HG03045 (cell line): Measurements from ENCODE around the gene AIRE.

ENCODE experiments used
- ATAC-seq: cut with Tn5 transposase; IDR thresholded peaks from one replicate; pipeline ENCODE4 v1.9.1; 2021; ENCODE audit warnings: mild to moderate bottlenecking, moderate library complexity; ENCODE audit not compliant: unreplicated experiment

Gene AIRE

DNA sequence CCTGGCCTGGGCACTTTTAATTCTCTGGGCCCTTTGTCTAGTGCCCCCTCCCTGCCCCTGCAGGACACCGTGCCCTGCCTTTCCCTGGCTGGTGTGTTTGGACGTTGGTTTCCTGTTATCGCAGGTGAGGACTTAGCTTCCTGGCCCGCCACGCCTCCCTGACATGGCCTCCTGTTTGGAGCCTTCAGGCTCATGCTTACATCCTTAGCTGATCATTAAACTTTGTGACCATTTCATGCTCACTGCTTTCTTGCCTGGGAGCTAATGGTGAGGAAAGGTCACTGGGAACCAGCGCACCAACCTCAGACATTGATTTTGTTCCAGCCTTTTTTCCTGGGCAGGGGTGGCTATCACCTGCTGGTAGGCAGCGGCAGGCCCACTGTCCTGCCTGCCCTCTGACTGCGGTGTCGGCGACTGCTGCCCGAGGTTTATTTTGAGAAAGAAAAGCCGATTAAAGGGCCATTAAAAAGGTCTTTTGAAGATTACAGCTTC lies 17.9 kb downstream of the AIRE start:
- ATAC-seq, result no peak

DNA sequence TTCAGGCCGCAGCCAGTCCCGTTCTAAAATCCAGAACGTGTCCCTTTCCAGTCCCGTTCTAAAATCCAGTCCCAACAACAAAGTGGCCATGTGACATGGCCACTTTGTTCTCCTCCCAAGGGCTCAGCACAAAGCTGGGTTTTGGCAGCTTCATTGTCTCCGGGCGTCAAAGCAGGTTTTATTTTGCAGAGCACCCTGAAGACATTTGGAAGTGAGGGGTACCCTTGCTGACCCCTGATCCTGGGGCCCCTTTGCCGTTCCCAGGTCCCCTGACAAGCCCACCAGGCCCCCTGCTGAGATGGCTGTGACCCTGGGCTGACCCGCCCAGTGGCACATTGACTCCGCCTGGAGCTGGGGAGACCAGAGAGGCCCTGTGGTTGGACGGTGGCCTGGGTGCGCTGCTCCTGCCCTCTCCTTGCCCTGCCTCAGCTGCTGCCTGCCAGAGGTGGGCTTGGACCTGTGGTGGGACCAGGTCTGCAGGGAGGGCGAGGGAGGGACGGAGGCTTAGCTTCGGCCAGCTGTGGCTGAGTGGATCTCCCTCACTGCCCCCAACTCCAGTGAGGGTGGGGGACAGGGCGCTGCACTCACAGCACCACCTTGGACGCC lies 18.4 kb downstream of the AIRE start:
- ATAC-seq, result no peak

DNA sequence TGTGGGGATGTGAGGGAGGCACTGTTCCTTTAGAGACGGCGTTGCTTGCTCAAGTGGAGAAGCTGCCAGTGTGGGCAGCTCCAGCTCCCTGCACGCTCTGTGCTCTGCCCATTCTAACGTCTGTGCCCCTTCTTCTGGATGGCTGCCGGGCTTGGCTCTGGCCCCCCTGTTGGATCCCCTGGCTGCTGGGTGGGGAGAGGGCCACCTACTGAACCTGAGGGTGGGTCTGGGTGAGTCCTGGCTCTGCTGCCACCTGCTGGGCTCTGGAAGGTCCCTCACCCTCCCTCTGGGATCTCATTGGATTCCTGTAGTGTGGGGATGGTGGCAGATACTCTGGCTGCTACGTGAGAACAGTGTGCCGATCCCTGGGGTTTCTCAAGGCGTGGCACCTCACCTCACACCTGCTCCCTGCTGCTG lies 19.2 kb downstream of the AIRE start:
- no peak for ATAC-seq

DNA sequence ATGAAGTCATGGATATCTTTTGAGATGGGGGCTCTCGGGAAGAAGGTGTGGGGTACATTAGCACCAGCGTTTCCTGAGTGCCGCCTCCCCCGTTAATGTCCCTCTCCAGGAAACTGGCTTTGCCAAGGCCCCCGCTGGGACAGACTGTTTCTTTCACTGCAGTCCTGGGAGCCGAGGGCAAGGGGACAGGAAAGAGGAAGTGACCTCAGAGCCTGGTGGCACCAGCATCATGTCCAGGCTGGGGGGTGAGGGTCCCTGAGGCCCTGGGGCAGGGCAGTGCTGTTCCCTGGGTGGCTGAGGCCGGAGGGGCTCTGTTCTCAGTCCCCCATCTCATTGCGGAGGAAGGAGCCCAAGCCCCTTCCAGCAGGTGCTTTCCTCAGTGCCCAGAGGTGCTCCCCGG lies 20.0 kb downstream of the AIRE start:
- no peak for ATAC-seq

DNA sequence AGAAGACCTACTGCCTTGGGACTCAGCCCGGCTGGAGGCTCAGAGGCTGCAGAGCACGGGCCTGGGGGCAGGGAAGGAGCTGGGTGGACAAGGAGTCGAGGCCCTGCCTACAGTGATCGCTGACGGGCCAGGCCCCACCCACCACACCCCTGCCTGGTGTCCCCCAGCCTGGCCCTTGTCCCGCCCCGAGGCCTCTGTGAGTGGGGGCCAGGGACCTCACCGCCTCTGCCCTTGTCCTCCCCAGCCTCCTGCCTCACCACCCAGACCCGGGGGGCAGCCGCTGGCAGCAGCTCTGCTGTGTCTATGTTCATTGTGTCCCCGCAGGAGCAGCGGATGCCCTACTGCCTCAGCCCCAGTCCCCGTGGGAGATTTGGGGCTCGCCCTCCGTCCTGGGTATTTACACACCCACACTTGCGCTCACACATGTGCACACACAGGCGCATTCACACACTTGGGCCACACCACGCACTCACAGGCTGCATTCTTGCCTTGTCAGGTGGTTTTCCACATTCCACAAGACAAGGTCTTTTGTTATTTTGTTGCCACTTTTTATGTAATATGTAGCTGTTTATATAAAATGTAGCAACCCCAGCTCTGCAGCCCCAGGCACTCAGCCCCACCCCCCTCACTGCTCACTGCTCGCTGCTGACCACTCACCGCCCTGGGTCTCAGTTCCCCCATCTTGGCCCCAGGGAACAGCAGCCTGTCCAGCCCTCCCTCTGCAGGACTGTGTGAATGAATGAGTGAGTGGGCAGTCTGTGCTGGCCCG lies 21.4 kb downstream of the AIRE start:
- no peak for ATAC-seq

DNA sequence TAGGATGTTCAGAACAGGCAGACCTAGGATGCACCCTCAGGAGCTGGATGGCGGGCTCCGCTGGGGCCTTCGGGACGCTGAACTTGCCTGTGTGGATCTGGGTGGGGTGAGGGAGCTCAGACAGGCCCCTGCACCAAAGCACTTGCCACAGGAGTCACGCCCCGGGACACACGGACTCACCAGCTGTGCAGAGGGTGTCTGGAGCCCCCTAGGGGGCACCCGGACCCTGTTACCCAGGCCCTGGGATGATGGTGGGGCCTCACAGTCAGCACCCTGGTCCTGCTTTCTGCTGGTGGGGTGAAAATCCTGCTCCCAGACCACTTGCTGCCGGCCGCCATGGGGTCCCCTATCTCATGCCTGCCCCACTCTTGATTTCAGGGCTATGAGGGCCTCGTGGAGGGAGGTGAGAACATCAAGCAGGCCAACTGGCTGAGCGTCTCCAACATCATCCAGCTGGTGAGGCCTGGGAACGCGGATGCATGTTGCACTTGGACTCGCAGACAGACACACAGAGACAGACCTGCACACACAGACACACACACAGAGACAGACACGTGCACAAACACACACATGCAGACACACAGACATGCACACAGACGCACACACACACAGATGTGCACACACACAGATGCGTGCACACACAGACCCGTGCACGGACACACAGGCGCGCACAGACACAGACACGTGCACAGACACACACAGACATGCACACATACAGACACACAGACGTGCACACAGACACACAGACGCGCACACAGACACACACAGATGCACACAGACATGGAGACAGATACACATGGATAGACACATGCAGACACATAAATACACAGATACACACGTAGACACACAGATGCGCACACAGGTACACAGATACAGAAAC lies 25.2 kb downstream of the AIRE start:
- no peak for ATAC-seq

DNA sequence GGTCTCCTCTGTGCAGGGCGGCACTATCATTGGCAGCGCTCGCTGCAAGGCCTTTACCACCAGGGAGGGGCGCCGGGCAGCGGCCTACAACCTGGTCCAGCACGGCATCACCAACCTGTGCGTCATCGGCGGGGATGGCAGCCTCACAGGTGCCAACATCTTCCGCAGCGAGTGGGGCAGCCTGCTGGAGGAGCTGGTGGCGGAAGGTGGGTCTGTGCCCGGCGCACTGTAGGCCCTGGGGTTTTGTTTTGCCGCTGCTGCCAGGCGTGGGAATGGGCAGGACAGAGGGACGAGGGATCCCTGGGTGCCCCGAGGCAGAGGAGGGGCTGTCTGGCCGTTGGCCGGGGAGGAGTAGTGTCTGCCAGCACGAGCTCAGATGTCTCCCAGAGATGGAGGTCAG lies 26.4 kb downstream of the AIRE start:
- no peak for ATAC-seq

DNA sequence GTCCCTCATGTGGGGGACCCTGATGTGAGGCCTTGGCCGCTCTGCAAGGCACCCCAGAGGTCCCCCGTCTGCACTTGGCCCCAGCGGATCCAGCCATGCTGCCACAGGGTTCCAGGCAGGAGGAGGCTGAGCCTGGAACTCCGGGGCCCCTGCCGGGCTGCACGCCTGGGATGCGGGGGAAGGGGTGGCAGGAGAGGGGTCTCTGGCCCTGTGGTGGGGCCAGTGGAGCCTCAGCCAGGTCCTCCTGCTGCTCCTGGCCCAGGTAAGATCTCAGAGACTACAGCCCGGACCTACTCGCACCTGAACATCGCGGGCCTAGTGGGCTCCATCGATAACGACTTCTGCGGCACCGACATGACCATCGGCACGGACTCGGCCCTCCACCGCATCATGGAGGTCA lies 27.0 kb downstream of the AIRE start:
- no peak for ATAC-seq

DNA sequence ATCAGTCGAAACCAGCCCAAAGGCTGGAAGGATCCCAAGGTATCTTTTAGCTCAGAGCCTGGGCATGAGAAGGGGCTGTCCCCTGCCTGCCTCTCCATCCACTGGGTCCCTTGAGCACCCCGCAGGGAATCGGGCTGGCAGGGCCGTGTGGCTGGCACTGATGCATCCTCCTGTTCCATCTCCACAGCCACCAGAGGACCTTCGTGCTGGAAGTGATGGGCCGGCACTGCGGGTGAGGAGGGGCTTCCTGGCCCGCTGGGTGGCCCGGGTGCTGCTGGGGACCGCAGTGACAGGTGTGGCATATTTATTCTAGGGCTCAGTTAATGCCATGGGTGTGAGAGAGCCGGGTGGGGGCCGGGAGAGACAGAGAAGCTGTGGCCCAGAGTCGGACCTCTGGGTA lies 27.8 kb downstream of the AIRE start:
- no peak for ATAC-seq

DNA sequence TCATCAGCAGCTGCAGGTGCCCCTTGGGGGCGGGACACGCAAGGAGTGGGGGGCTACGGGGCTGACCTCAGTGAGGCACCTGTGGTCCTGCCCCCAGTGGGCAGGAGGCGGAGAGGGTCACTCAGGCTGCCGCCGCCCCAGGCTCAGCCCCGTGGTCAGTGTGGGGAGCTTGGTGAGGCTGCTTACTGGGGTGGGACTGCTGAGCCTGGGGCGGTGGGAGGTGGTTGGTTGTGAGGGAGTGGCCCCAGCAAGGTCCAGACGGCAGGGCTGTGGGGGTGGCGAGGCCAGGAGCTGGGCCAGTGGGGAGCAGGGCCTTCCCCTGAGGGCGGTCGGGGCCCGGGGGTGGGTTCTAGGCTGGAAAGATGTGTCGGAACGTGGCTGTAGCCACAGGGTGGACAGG lies 28.5 kb downstream of the AIRE start:
- no peak for ATAC-seq

DNA sequence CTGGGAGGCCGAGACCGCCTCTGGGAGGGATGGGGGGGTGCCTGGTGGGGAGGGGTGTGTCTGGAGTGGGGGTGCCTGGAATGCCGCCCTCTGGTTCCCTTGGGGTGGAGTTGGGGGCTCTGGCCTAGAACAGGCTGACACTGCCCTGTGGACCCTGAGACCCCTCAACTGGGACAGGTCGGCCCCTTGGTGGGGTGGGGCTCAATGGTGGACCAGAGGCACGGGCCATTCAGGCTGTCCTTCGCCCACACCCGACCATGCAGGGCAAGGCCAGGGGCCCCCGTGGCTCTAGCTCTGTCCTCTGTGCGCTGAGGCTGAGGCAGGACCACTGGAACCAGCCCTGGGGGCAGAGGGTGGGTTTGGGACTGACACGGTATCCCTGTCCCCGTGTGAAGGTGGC lies 28.9 kb downstream of the AIRE start:
- no peak for ATAC-seq

DNA sequence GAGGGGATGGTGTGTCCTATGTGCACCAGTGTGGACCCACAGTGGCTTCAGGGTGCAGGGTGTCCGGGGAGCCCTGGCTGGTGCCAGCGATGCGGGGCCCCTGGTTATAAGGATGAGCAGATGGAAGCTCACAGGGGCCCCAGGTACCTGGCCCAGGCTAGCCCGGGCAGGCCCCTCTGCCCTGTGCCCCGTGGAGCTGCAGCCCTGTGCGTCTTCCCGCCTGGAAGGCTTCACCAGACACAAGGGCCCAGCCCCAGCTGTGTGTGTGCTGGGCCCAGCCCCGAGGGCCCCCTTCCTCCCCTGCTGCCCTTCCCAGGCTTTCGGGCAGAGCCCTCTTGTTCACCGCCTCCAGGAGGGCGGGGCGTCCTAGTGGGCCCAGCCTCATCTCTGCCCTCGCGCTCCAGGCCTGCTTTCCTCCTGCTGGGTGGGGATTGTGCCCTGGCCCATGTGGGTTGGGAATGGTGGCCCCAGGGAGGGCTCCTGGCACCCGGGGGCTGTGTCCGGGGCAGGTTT lies 30.1 kb downstream of the AIRE start:
- no peak for ATAC-seq

DNA sequence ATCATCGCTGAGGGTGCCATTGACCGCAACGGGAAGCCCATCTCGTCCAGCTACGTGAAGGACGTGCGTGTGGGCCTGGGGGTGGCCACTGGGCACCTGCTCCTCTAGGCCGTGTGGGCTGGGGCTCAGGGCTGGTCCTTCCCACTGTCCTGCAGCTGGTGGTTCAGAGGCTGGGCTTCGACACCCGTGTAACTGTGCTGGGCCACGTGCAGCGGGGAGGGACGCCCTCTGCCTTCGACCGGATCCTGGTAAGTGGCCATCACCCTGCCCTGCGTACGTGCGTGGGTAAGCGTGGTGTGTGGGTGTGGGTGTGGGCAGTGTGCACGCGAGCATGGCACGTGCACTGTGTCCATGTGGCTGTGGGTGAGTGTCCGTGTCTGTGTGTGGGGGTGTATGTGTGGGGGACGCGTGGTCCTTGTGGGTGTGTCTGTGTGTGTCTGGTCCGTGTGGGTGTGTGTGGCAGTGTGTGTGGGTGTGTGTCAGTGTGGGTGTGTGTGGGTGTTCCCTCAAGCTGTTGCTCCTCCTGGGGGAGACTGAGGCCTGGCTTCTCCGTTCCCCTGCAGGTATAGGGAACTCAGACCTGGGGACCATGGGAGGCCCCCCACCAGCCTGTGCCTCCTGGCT lies 30.7 kb downstream of the AIRE start:
- no peak for ATAC-seq

DNA sequence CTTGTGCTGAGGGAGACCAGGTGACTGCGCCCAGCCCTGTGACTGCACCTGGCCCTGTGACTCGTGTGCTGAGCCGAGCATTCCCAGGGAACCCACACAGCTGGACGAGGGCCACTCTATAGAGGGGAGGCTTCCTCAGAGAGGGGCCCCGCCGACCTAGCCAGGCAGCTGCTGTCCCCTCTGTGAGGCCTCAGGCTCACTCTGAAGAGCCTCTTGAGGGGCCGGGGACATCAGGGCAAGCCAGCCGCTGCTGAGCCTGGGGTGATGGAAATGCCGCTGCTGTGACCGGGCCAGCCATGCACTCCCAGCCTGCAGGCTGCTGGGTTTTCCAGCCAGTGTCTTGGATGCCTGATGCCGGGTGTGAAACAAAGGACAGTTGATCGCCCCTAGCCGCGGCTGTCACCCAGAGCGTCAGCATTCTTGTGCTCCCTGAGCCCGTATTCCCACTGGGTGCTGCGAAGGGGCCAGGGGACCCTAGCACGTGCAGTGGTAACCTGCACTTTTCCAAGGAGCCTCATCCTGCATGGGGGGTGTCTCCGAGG lies 31.6 kb downstream of the AIRE start:
- ATAC-seq, result no peak

DNA sequence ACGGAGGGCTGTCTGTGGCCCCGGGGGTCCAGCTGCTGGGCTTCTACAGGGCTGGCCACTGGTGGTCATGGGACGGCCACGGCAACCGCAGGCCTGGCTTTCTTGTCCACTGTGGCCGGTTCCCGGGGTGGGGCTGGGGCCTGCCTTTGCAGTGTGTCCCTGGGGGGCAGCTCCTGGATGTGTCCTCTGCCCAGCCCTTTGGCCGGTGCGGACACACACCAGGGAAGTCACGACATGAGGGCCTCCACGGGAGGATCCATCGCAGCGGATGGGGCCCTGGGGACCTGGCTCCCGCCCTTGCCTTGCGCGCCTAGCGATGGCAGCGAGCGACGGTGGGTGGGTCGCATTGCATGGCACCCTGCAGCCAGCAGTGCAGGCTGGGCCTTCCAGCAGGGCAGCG lies 32.2 kb downstream of the AIRE start:
- no peak for ATAC-seq

DNA sequence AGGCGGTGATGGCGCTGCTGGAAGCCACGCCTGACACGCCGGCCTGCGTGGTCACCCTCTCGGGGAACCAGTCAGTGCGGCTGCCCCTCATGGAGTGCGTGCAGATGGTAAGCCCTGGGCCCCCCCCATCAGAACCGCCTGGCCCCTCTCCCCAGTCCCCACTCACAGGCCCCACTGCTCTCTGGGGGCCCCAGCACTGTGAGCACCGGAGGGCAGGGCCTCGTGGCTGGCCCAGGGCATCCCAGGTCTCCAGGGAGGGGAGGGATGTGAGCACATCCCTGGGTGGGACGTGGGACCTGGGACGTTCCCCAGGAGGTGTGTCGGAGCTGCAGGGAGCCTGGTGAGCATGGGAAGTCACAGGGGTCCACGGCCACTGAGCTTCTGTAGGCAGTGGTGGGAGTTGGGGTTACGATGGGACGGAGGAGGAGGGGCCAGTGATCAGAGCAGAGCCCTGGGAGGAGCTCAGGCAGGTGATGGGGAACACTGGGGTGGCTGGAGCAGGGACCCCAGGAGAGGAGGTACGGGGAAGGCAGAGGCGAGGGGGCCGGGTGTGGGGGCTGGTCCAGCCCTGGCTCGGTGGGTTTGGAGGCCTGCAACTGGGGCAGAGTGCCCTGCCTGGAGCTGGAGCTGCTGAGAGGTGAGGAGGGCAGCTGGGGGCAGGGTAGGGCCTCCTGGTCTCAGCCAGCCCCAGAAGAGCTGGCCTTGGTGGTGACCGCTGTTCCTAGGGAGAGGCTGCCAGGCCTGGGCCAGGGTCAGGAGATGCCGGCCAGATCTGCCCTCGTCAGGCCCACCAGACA lies 33.0 kb downstream of the AIRE start:
- ATAC-seq, result no peak

DNA sequence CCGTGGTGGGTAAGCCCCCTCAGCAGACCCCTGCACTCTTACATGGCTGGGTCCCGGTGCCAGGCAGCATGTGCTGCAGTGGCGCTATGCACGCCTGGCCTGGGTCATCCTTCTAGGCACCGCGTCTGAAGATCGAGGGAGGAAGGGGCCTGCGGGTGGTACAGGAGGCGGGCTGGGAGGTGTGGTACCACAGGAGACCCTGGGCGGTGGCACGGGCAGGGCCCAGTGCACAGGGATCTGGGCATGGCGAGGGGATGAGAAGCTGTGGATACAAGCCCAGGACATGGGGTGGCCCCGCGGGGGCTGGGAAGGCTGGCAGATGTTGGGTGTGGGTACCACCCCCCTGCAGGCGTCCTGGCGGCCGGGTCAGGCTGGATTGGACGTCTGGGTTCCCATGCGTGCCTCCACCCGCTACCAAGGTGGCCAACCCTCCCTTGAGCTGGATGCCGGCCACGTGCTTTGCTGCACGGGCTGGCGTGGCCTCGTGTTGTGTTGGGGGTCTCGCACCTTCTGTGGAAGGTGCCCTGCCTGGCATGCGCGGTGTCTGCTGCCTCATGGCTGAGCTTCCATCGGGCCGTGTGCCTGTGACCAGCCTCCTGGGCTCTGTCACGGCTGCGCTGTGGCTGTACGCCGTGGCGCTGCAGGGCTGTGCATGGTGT lies 33.9 kb downstream of the AIRE start:
- no peak for ATAC-seq

DNA sequence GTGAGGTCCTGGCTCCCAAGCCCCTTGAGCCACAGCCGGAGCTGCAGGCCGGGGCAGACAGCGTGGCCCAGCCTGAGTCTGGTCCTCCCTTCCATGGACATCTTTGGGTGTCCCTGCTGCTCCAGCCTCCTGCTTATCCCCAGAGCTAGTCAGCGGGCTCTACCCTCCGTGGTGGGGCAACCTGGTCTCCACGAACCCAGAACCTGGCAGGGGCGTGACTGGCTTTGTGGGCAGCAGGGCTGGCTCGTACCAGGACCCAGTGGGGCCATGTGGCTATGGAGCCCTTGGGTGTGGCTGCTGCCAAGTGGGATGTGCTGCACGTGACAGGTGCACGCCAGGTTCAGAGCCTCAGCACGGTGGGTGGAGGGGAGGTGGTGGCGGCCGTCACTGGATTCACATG lies 35.2 kb downstream of the AIRE start:
- no peak for ATAC-seq

DNA sequence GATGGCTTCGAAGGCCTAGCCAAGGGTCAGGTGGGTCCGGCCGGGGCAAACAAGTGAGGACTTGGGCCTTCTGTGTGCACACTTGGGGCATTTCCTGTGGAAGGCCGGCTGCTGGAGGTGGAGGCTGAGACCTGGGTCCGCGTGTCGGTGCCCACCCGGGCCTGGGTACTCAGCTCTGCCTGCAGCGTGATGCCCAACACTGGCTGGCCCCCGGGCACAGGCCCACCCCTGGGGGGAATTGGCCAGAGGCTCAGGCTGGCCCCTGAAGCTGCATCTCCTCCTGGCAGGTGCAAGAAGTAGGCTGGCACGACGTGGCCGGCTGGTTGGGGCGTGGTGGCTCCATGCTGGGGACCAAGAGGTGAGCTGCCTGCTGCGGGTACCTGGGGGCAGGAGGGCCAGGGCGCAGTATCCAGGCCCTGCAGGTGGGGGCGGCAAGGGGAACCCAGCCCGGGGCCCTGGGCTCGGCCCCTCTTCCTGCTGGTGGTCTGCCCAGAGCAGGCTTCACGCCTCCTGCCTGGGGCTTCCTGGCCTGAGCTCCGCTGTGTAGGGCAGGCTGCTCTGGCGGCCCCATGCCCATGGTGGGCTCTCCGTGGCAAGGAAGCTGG lies 36.3 kb downstream of the AIRE start:
- no peak for ATAC-seq
